ENCODE results near the gene DGUOK.

DNA sequence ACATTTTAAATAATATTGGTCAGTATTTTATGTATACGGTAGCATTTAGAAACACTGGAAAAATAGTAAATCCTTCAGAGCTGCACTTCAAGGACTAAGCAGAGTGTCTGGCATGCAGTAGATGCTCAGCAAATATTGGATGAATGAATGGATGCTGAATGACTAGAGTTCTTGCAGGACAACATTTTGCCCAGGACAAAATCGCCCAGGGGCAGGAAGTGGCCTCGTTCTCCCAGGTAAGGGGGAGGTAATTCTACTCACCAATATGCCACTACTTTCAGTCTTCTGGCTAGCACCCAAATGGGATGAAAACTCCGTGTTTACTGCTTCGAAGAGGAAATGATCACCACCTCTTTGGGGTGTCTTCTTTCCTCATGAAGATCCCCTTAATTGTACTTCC, 4.0 kb upstream of the DGUOK start:
- TF ChIP-seq, protein P1, sequence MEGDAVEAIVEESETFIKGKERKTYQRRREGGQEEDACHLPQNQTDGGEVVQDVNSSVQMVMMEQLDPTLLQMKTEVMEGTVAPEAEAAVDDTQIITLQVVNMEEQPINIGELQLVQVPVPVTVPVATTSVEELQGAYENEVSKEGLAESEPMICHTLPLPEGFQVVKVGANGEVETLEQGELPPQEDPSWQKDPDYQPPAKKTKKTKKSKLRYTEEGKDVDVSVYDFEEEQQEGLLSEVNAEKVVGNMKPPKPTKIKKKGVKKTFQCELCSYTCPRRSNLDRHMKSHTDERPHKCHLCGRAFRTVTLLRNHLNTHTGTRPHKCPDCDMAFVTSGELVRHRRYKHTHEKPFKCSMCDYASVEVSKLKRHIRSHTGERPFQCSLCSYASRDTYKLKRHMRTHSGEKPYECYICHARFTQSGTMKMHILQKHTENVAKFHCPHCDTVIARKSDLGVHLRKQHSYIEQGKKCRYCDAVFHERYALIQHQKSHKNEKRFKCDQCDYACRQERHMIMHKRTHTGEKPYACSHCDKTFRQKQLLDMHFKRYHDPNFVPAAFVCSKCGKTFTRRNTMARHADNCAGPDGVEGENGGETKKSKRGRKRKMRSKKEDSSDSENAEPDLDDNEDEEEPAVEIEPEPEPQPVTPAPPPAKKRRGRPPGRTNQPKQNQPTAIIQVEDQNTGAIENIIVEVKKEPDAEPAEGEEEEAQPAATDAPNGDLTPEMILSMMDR (conservative IDR thresholded peaks at IDR 0.05), result no peak
- TF ChIP-seq ZFX (IDR thresholded peaks at IDR 0.05), result no peak
